ENCODE data around the gene KCNE4. TPM values are rescaled to one million over a fixed set of nuclear protein-coding genes. Genes with fewer than 3 reads are reported as not detected.
A peak's percentile ranks its signal among the peaks of the same experiment; 100 is the strongest.

KCNE4 gene
- polyA plus RNA-seq, 1 of the 3 experiments (the other 2 are of a cell fraction): 0.20 TPM

DNA sequence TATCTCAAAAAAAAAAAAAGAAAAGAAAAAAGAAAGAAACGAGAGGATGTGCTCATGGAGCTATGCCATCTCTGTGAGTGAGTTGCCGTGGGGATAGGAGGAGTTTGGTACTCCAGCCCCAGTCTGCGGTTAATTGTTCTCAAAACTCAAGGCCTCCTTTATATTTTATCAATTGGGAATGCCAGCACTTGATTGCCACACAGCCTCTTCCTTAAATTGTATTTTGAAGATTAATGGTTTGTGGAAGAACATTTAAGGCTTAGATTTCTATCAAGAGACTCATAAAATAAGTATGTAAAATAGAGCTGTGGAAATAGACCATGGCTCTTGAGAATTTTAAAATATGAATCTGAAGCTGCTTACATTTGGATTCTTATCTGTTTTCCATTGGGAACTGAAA, 29.8 kb downstream of the KCNE4 start:
- Histone ChIP-seq H3K4me2 (no peak overlapping the region), H3K27me3 (ENCODE audit: insufficient read depth) (no peaks in the 10 kb centered on the region), H3K9me3 (no peaks in the 10 kb centered on the region), H3K36me3 (replicated peaks in 1 of 2; ENCODE audit: control insufficient read depth in 1 of 2, insufficient read depth in 2 of 2, low read length in 1 of 2) (no peaks in the 10 kb centered on the region), H3K4me3 (ENCODE audit: low read depth in 2 of 2, low read length in 1 of 2) (no peak overlapping the region), H4K20me1 (ENCODE audit: insufficient read depth) (no peaks in the 10 kb centered on the region), H3F3A (replicated peaks; ENCODE audit: insufficient read depth) (peaks cover 35% of the 10 kb centered on the region), H2AFZ (ENCODE audit: low read depth) (no peak overlapping the region), H3K79me2 (ENCODE audit: insufficient read depth) (no peaks in the 10 kb centered on the region), H3K27ac (ENCODE audit: low read depth in 2 of 2, low read length in 1 of 2) (peak overlapping the region in 1 of 2 experiments; percentile 85; a peak in 2 of 4 replicates), H3K9me2 (no peaks in the 10 kb centered on the region), H3K9ac (no peak overlapping the region), H3K4me1 (ENCODE audit: control insufficient read depth in 1 of 2, insufficient read depth in 2 of 2, low read depth in 1 of 2, low read length in 1 of 2) (peaks cover 5 to 25% of the 10 kb centered on the region in 2 experiments; a peak in 3 of 4 replicates)
- ChIA-PET CTCF (interaction anchor here (0.6 to 1.7 kb wide), 2 partner anchors 19 to 26 kb away, joined by 3 to 5 read pairs; no protein-coding TSS in a partner anchor), POLR2A (no interaction called here)
- 42% methylated on average over 3 of the region's 3 CpGs for WGBS (ENCODE audit: low lambda C conversion rate)
- TF ChIP-seq FOXM1 (IDR thresholded peaks at IDR 0.05; ENCODE audit: low read depth) (peak; percentile 57; the same call in 1 of the 2 replicates), TCF12 (IDR thresholded peaks at IDR 0.05) (peak; percentile 58), JUND (IDR thresholded peaks at IDR 0.05) (peak; percentile 42), REST (IDR thresholded peaks at IDR 0.05; ENCODE audit: low read depth, low read length) (no peak), NFIC (IDR thresholded peaks at IDR 0.05; ENCODE audit: borderline replicate concordance) (peak; percentile 11; the same call in 1 of the 2 replicates), EP300 (IDR thresholded peaks at IDR 0.05; ENCODE audit: borderline replicate concordance in 1 of 2, low read depth in 1 of 2, low read length in 1 of 2) (peak in 1 of 2 experiments; percentile 56; a peak in 1 of 4 replicates)
- TF ChIP-seq, protein P1, sequence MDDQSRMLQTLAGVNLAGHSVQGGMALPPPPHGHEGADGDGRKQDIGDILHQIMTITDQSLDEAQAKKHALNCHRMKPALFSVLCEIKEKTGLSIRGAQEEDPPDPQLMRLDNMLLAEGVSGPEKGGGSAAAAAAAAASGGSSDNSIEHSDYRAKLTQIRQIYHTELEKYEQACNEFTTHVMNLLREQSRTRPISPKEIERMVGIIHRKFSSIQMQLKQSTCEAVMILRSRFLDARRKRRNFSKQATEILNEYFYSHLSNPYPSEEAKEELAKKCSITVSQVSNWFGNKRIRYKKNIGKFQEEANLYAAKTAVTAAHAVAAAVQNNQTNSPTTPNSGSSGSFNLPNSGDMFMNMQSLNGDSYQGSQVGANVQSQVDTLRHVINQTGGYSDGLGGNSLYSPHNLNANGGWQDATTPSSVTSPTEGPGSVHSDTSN (IDR thresholded peaks at IDR 0.05): peak; percentile 47
- TF ChIP-seq, protein P2, sequence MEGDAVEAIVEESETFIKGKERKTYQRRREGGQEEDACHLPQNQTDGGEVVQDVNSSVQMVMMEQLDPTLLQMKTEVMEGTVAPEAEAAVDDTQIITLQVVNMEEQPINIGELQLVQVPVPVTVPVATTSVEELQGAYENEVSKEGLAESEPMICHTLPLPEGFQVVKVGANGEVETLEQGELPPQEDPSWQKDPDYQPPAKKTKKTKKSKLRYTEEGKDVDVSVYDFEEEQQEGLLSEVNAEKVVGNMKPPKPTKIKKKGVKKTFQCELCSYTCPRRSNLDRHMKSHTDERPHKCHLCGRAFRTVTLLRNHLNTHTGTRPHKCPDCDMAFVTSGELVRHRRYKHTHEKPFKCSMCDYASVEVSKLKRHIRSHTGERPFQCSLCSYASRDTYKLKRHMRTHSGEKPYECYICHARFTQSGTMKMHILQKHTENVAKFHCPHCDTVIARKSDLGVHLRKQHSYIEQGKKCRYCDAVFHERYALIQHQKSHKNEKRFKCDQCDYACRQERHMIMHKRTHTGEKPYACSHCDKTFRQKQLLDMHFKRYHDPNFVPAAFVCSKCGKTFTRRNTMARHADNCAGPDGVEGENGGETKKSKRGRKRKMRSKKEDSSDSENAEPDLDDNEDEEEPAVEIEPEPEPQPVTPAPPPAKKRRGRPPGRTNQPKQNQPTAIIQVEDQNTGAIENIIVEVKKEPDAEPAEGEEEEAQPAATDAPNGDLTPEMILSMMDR (IDR thresholded peaks at IDR 0.05): no peak
- no peak for DNase-seq

- WGBS (ENCODE audit: low lambda C conversion rate): 3% methylated on average over 2 of the region's 2 CpGs
- Histone ChIP-seq H3K27me3 (ENCODE audit: insufficient read depth) (no peaks in the 10 kb centered on the region), H2AFZ (ENCODE audit: low read depth) (no peak overlapping the region), H3K9me2 (no peaks in the 10 kb centered on the region), H3K36me3 (replicated peaks in 1 of 2; ENCODE audit: control insufficient read depth in 1 of 2, insufficient read depth in 2 of 2, low read length in 1 of 2) (no peaks in the 10 kb centered on the region), H3K9me3 (no peaks in the 10 kb centered on the region), H4K20me1 (ENCODE audit: insufficient read depth) (no peaks in the 10 kb centered on the region), H3K4me2 (no peak overlapping the region), H3K27ac (ENCODE audit: low read depth in 2 of 2, low read length in 1 of 2) (peak overlapping the region in 1 of 2 experiments; percentile 85; a peak in 2 of 4 replicates), H3F3A (replicated peaks; ENCODE audit: insufficient read depth) (peaks cover 35% of the 10 kb centered on the region), H3K4me1 (ENCODE audit: control insufficient read depth in 1 of 2, insufficient read depth in 2 of 2, low read depth in 1 of 2, low read length in 1 of 2) (peaks cover 5 to 22% of the 10 kb centered on the region in 2 experiments), H3K9ac (no peak overlapping the region), H3K79me2 (ENCODE audit: insufficient read depth) (no peaks in the 10 kb centered on the region), H3K4me3 (ENCODE audit: low read depth in 2 of 2, low read length in 1 of 2) (no peak overlapping the region)
- ChIA-PET POLR2A (no interaction called here), CTCF (interaction anchor here (1.7 kb wide), 1 partner anchor 18 kb away, joined by 5 read pairs; no protein-coding TSS in a partner anchor)
- TF ChIP-seq SMC3 (IDR thresholded peaks at IDR 0.05; ENCODE audit: low read depth, low read length) (no peak), RXRA (IDR thresholded peaks at IDR 0.05; ENCODE audit: borderline replicate concordance, low read depth) (no peak), TCF12 (IDR thresholded peaks at IDR 0.05) (no peak), FOSL2 (IDR thresholded peaks at IDR 0.05; ENCODE audit: borderline replicate concordance, low read depth) (no peak), NFIC (IDR thresholded peaks at IDR 0.05; ENCODE audit: borderline replicate concordance) (no peak), RCOR1 (IDR thresholded peaks at IDR 0.05; ENCODE audit: low read length) (no peak), EP300 (IDR thresholded peaks at IDR 0.05; ENCODE audit: borderline replicate concordance in 1 of 2, low read depth in 1 of 2, low read length in 1 of 2) (no peak)
- TF ChIP-seq, protein P3, sequence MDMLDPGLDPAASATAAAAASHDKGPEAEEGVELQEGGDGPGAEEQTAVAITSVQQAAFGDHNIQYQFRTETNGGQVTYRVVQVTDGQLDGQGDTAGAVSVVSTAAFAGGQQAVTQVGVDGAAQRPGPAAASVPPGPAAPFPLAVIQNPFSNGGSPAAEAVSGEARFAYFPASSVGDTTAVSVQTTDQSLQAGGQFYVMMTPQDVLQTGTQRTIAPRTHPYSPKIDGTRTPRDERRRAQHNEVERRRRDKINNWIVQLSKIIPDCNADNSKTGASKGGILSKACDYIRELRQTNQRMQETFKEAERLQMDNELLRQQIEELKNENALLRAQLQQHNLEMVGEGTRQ (IDR thresholded peaks at IDR 0.05; ENCODE audit: borderline replicate concordance, low read depth, low read length): no peak
- TF ChIP-seq, protein P4, sequence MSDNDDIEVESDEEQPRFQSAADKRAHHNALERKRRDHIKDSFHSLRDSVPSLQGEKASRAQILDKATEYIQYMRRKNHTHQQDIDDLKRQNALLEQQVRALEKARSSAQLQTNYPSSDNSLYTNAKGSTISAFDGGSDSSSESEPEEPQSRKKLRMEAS (IDR thresholded peaks at IDR 0.05; ENCODE audit: low read depth): no peak
- TF ChIP-seq, protein P5, sequence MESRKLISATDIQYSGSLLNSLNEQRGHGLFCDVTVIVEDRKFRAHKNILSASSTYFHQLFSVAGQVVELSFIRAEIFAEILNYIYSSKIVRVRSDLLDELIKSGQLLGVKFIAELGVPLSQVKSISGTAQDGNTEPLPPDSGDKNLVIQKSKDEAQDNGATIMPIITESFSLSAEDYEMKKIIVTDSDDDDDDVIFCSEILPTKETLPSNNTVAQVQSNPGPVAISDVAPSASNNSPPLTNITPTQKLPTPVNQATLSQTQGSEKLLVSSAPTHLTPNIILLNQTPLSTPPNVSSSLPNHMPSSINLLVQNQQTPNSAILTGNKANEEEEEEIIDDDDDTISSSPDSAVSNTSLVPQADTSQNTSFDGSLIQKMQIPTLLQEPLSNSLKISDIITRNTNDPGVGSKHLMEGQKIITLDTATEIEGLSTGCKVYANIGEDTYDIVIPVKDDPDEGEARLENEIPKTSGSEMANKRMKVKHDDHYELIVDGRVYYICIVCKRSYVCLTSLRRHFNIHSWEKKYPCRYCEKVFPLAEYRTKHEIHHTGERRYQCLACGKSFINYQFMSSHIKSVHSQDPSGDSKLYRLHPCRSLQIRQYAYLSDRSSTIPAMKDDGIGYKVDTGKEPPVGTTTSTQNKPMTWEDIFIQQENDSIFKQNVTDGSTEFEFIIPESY (IDR thresholded peaks at IDR 0.05; ENCODE audit: borderline replicate concordance, low read depth): no peak
- DNase-seq: no peak
These were observed 30.7 kb downstream of the KCNE4 start for GRCh38 chr2:223082706-223083105.

Measured in SK-N-SH (cell line).